OCI-LY1 (cell line): ENCODE measurements around the gene ENTPD1.

Experiments
- H2AFZ ChIP-seq: fragments of 200-600 bp; sonication (generic), shearing (Covaris generic); 2 replicates; pipeline ENCODE4 v1.6.0; 2014; ENCODE audit warnings: antibody characterized with exemption, mild to moderate bottlenecking, low read length
- H3F3A ChIP-seq: fragments of 200-600 bp; sonication (generic), shearing (Covaris generic); 2 replicates; pipeline ENCODE4 v1.6.0; 2014; ENCODE audit warnings: mild to moderate bottlenecking, antibody characterized with exemption, low read length, moderate library complexity; ENCODE audit not compliant: insufficient read depth
- H3K27ac ChIP-seq: fragments of 200-600 bp; sonication (generic); 2 replicates; pipeline ENCODE4 v1.5.1; 2014; ENCODE audit warnings: low read length, mixed run types, mild to moderate bottlenecking, low read depth; ENCODE audit not compliant: poor library complexity, severe bottlenecking
- H3K27me3 ChIP-seq: fragments of 200-600 bp; sonication (generic); 2 replicates; pipeline ENCODE4 v1.6.0; 2014; ENCODE audit warnings: antibody characterized with exemption, mild to moderate bottlenecking, low read length, moderate library complexity; ENCODE audit not compliant: insufficient read depth
- H3K36me3 ChIP-seq: fragments of 200-600 bp; sonication (generic); 2 replicates; pipeline ENCODE4 v1.6.1; 2014; ENCODE audit warnings: mild to moderate bottlenecking, antibody characterized with exemption, low read length, moderate library complexity, mixed read lengths; ENCODE audit not compliant: insufficient read depth
- H3K4me1 ChIP-seq: fragments of 200-600 bp; sonication (generic); 2 replicates; pipeline ENCODE4 v1.5.1; 2014; ENCODE audit warnings: mild to moderate bottlenecking, low read length, moderate library complexity; ENCODE audit not compliant: insufficient read depth, severe bottlenecking
- H3K4me2 ChIP-seq: fragments of 200-600 bp; sonication (generic), shearing (Covaris generic); 2 replicates; pipeline ENCODE4 v1.6.1; 2014; ENCODE audit warnings: low read length
- H3K4me3 ChIP-seq: fragments of 200-600 bp; sonication (generic); 2 replicates; pipeline ENCODE4 v1.5.1; 2014; ENCODE audit warnings: low read length, low read depth, mild to moderate bottlenecking, mixed read lengths; ENCODE audit not compliant: poor library complexity, severe bottlenecking
- H3K79me2 ChIP-seq: fragments of 200-600 bp; shearing (Covaris generic); 2 replicates; pipeline ENCODE4 v1.6.1; 2016; ENCODE audit warnings: mixed run types, low read length, mixed read lengths; ENCODE audit not compliant: insufficient read depth
- H3K9ac ChIP-seq: fragments of 200-600 bp; sonication (generic), shearing (Covaris generic); 2 replicates; pipeline ENCODE4 v1.6.1; 2014; ENCODE audit warnings: mild to moderate bottlenecking, low read length, mixed read lengths
- H3K9me2 ChIP-seq: fragments of 200-600 bp; sonication (generic), shearing (Covaris generic); 2 replicates; pipeline ENCODE4 v1.6.1; 2014; ENCODE audit warnings: low read depth, mild to moderate bottlenecking, low read length, mixed read lengths
- H3K9me3 ChIP-seq: fragments of 200-600 bp; shearing (Covaris generic); 2 replicates; pipeline ENCODE4 v1.6.1; 2014; ENCODE audit warnings: low read length, mixed read lengths
- H4K20me1 ChIP-seq: fragments of 200-600 bp; sonication (generic), shearing (Covaris generic); 2 replicates; pipeline ENCODE4 v1.6.0; 2016; ENCODE audit warnings: mild to moderate bottlenecking, low read length; ENCODE audit not compliant: insufficient read depth
- EZH2 ChIP-seq: fragments of 200-600 bp; sonication (generic), shearing (Covaris generic); IDR thresholded peaks from 2 replicates; pipeline ENCODE4 v1.8.0; 2017; ENCODE audit warnings: borderline replicate concordance, mixed run types, mild to moderate bottlenecking, antibody characterized with exemption, low read length, moderate library complexity, mixed read lengths
- TF ChIP-seq, protein P1 (sequence below): fragments of 200-600 bp; sonication (generic), shearing (Covaris generic); IDR thresholded peaks from 2 replicates; pipeline ENCODE4 v1.5.1; 2017; ENCODE audit warnings: mild to moderate bottlenecking, antibody characterized with exemption, low read length, moderate library complexity, mixed read lengths

The ENTPD1 gene

DNA sequence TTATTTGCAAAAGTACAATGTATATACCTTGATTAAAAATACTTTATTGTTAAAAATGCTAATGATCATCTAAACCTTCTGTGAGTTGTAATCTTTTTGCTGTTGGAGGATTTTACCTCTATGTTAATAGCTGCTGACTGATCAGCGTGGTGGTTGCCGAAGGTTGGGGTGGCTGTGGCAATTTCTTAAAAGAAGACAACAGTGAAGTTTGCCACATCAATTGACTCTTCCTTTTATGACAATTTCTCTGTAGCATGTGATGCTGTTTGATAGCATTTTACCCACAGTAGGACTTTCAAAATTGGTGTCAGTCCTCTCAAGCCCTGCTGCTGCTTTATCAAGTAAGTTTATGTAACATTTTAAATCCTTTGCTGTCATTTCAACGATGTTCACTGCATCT is 16.9 kb upstream of the ENTPD1 start:
- H3K27ac ChIP-seq: no peak overlapping the region
- H3K79me2 ChIP-seq: no peaks in the 10 kb centered on the region

DNA sequence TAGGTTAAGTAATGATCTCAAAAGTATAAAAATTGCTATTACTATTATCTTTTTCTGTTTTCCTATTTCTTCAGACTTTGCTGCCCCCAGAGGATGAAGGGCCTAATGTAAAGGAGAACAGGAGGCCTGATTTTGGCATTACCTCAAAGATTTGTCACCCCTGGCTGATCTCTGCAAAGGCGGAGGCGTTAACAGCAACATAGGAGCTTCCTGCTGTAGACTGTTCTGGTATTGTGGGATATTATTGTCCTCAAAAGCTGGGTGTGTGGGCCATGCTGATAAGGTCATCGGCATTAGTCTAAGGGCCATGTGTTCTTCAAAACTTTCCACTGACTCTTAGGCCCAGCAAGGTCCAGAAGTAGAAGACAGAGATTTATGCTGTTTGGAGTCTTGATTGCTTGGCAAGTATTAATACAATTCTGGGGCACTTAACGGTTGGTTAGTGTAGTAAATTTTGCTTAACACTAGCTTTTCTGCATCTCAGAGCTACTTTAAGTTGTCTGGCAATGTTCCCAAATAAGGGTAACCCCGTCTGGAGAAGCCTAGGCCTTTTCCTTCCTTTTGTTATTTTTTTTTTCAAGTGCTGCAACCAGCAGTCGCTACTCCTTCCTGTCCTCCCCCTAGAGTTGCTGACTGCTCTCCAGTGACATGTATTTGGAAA is 14.0 kb upstream of the ENTPD1 start:
- Histone ChIP-seq H3K4me3 (no peak overlapping the region), H3K79me2 (no peaks in the 10 kb centered on the region), H3K27me3 (no peaks in the 10 kb centered on the region), H3K4me1 (no peaks in the 10 kb centered on the region), H3F3A (no peaks in the 10 kb centered on the region), H2AFZ (no peak overlapping the region), H3K9me2 (no peaks in the 10 kb centered on the region), H3K9me3 (no peaks in the 10 kb centered on the region), H3K9ac (no peak overlapping the region), H4K20me1 (no peaks in the 10 kb centered on the region), H3K36me3 (no peaks in the 10 kb centered on the region), H3K27ac (no peak overlapping the region), H3K4me2 (no peak overlapping the region)
- TF ChIP-seq, protein P1, sequence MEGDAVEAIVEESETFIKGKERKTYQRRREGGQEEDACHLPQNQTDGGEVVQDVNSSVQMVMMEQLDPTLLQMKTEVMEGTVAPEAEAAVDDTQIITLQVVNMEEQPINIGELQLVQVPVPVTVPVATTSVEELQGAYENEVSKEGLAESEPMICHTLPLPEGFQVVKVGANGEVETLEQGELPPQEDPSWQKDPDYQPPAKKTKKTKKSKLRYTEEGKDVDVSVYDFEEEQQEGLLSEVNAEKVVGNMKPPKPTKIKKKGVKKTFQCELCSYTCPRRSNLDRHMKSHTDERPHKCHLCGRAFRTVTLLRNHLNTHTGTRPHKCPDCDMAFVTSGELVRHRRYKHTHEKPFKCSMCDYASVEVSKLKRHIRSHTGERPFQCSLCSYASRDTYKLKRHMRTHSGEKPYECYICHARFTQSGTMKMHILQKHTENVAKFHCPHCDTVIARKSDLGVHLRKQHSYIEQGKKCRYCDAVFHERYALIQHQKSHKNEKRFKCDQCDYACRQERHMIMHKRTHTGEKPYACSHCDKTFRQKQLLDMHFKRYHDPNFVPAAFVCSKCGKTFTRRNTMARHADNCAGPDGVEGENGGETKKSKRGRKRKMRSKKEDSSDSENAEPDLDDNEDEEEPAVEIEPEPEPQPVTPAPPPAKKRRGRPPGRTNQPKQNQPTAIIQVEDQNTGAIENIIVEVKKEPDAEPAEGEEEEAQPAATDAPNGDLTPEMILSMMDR: no peak
- no peak for TF ChIP-seq EZH2

More for the DNA sequence above, 16.9 kb upstream of the ENTPD1 start:
- Histone ChIP-seq H3K4me1 (no peaks in the 10 kb centered on the region), H3K4me3 (no peak overlapping the region), H3F3A (no peaks in the 10 kb centered on the region), H3K9me3 (no peaks in the 10 kb centered on the region), H2AFZ (no peak overlapping the region), H3K36me3 (no peaks in the 10 kb centered on the region), H3K9ac (no peak overlapping the region), H4K20me1 (no peaks in the 10 kb centered on the region), H3K27me3 (no peaks in the 10 kb centered on the region), H3K4me2 (no peak overlapping the region), H3K9me2 (no peaks in the 10 kb centered on the region)
- TF ChIP-seq, protein P1: no peak
- no peak for TF ChIP-seq EZH2

DNA sequence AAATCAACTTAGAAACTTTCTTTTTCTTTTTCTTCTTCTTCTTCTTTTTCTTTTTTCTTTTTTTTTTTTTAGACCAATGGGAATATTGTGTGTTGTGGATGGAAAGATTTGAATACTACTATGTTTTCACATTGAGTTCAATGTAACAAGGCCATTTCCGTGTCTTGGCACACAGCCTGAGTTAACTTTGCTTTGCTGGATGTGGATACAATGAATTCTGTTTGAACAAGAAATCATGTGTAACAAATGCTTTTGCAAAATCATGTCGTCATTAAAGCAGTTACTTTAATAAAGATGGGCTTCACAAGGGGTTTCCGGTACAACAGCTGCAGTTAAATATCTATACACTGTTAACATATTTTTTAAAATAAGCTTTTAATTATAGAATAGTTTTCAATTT is 13.5 kb upstream of the ENTPD1 start:
- Histone ChIP-seq H3K9me2 (no peaks in the 10 kb centered on the region), H3F3A (no peaks in the 10 kb centered on the region), H3K4me3 (no peak overlapping the region), H4K20me1 (no peaks in the 10 kb centered on the region), H3K4me2 (no peak overlapping the region), H3K79me2 (no peaks in the 10 kb centered on the region), H3K9ac (no peak overlapping the region), H3K9me3 (no peaks in the 10 kb centered on the region), H3K27ac (no peak overlapping the region), H3K36me3 (no peaks in the 10 kb centered on the region), H3K27me3 (no peaks in the 10 kb centered on the region), H2AFZ (no peak overlapping the region), H3K4me1 (no peaks in the 10 kb centered on the region)
- no peak for TF ChIP-seq EZH2
- TF ChIP-seq, protein P1: no peak
